ENCODE data around the gene MRPS24. TPM values are rescaled to one million over a fixed set of nuclear protein-coding genes. Genes with fewer than 3 reads are reported as not detected.
"Not testable (repeated sequence)": the region's sequence is repeated elsewhere in the genome, so short reads cannot be mapped to it uniquely, and the experiment has no call there.

The MRPS24 gene
- total RNA-seq, 2 donors from 2014 or later: 90.9 to 94.7 TPM

GRCh38 chr7:43849047-43849446 is 20.3 kb downstream of the MRPS24 start:
- no peak for ATAC-seq
- DNase-seq: no peak
- intact Hi-C loops (cut with DNase I, micrococcal nuclease): no loop called here

- no peak for ATAC-seq
Observed at GRCh38 chr7:43847496-43847895, 21.8 kb downstream of the MRPS24 start.

GRCh38 chr7:43844662-43845061 is 24.7 kb downstream of the MRPS24 start:
- DNase-seq (no peak), ATAC-seq (no peak)
- intact Hi-C loops (cut with DNase I, micrococcal nuclease): no loop called here

More at GRCh38 chr7:43847496-43847895, 21.8 kb downstream of the MRPS24 start:
- no peak for DNase-seq
- intact Hi-C loops (cut with DNase I, micrococcal nuclease): no loop called here

GRCh38 chr7:43844257-43844656 is 25.1 kb downstream of the MRPS24 start:
- intact Hi-C loops (cut with DNase I, micrococcal nuclease): no loop called here
- DNase-seq (no peak), ATAC-seq (no peak)

GRCh38 chr7:43843296-43843695 is 26.0 kb downstream of the MRPS24 start:
- no peak for DNase-seq
- intact Hi-C loops (cut with DNase I, micrococcal nuclease): no loop called here
- ATAC-seq: no peak

- DNase-seq: no peak
- ATAC-seq: no peak
- intact Hi-C loops (cut with DNase I, micrococcal nuclease): loop anchor here in 1 of 2 donors (5.0 to 10.0 kb wide), 2 partner anchors 113 to 256 kb away; partner anchors contain the start of genes COA1 and STK17A
Observed at GRCh38 chr7:43838201-43838658, 31.1 kb downstream of the MRPS24 start.

- ATAC-seq (peak; percentile 49), DNase-seq (no peak)
- intact Hi-C loops (cut with DNase I, micrococcal nuclease): loop anchor here in 1 of 2 donors (5.0 to 10.0 kb wide), 2 partner anchors 110 to 252 kb away; partner anchors contain the start of genes COA1 and STK17A
Observed at GRCh38 chr7:43834463-43835251, 34.7 kb downstream of the MRPS24 start.

GRCh38 chr7:43830917-43831316 is 38.4 kb downstream of the MRPS24 start:
- ATAC-seq, DNase-seq: not testable (repeated sequence)
- intact Hi-C loops (cut with DNase I, micrococcal nuclease): loop anchor here in 1 of 2 donors (10.0 kb wide), 1 partner anchor 106 kb away; the partner anchor contains the start of gene COA1

- DNase-seq: no peak
- ATAC-seq: no peak
- intact Hi-C loops (cut with DNase I, micrococcal nuclease): no loop called here
Observed at GRCh38 chr7:43825391-43825808, 43.9 kb downstream of the MRPS24 start.

- intact Hi-C loops (cut with DNase I, micrococcal nuclease): no loop called here
- ATAC-seq (no peak), DNase-seq (no peak)
Observed at GRCh38 chr7:43824963-43825362, 44.4 kb downstream of the MRPS24 start.

- ATAC-seq; DNase-seq; intact Hi-C loops (cut with DNase I, micrococcal nuclease): not testable (repeated sequence)
Observed at GRCh38 chr7:43824513-43824912, 44.8 kb downstream of the MRPS24 start.

- DNase-seq: no peak
- no peak for ATAC-seq
- intact Hi-C loops (cut with DNase I, micrococcal nuclease): no loop called here
Observed at GRCh38 chr7:43823941-43824340, 45.4 kb downstream of the MRPS24 start.

GRCh38 chr7:43823425-43823824 is 45.9 kb downstream of the MRPS24 start:
- intact Hi-C loops (cut with DNase I, micrococcal nuclease); DNase-seq; ATAC-seq: not testable (repeated sequence)

Other genes starting within 250 kb of the MRPS24 start
- 10 to 100 TPM; 33.2 to 35.7 TPM for gene COA1, start 140.0 kb downstream of the MRPS24 start, total RNA-seq
- 10 to 100 TPM in 1 of 2 donors, 1 to 10 TPM in 1; 2.9 to 18.0 TPM for gene BLVRA, start 110.8 kb downstream of the MRPS24 start, total RNA-seq
- 10 to 100 TPM; 63.3 to 75.7 TPM for gene URGCP, start 37.1 kb upstream of the MRPS24 start, total RNA-seq
- 10 to 100 TPM in 1 of 2 donors, 1 to 10 TPM in 1; 9.2 to 13.1 TPM for gene UBE2D4, start 56.9 kb upstream of the MRPS24 start, total RNA-seq
- gene SPDYE1, start 128.4 kb upstream of the MRPS24 start, total RNA-seq: not detected
- 10 to 100 TPM; 87.0 to 90.5 TPM for gene DBNL, start 175.2 kb upstream of the MRPS24 start, total RNA-seq
- under 1 TPM; 0.58 to 0.64 TPM for gene PGAM2, start 196.1 kb upstream of the MRPS24 start, total RNA-seq
- gene POLM, start 213.0 kb upstream of the MRPS24 start, total RNA-seq: 10 to 100 TPM; 20.7 to 22.8 TPM
- 10 to 100 TPM; 20.1 to 59.6 TPM for gene AEBP1, start 234.8 kb upstream of the MRPS24 start, total RNA-seq